HL-60 (cell line): ENCODE measurements around the gene HDAC7.
A peak's percentile ranks its signal among the peaks of the same experiment; 100 is the strongest.

Source experiments
- DNase-seq, 2 experiments: peaks; one replicate each; pipeline ENCODE4 v3.0.0-alpha.2; 2010 to 2020; ENCODE audit warnings: low read depth in 1 of 2, low spot score in 1 of 2
- H3K27ac ChIP-seq: fragments of 250-450 bp; sonication (Bioruptor Pico); replicated peaks from 2 replicates; pipeline ENCODE4 v1.5.1; 2020; ENCODE audit warnings: mild to moderate bottlenecking, moderate library complexity
- H3K27me3 ChIP-seq: fragments of 250-450 bp; sonication (Bioruptor Pico); 2 replicates; pipeline ENCODE4 v1.5.1; 2021; ENCODE audit warnings: mild to moderate bottlenecking, moderate library complexity; ENCODE audit not compliant: insufficient read depth, poor library complexity, severe bottlenecking
- H3K4me3 ChIP-seq: replicated peaks from 2 replicates; pipeline ENCODE4 v1.5.1; 2011; ENCODE audit warnings: mild to moderate bottlenecking, control low read depth, low read length; ENCODE audit not compliant: insufficient read depth
- CTCF ChIP-seq: IDR thresholded peaks from one replicate; pipeline ENCODE4 v1.5.1; 2011; ENCODE audit warnings: low read length, control low read depth, inconsistent platforms; ENCODE audit not compliant: insufficient read depth
- GABPA ChIP-seq: IDR thresholded peaks from 2 replicates; pipeline ENCODE4 v1.6.1; 2012; ENCODE audit warnings: low read depth
- POLR2AphosphoS5 ChIP-seq: IDR thresholded peaks from 2 replicates; pipeline ENCODE4 v1.6.1; 2012; ENCODE audit warnings: low read depth
- SPI1 ChIP-seq: IDR thresholded peaks from 2 replicates; pipeline ENCODE4 v1.6.1; 2012; ENCODE audit warnings: low read depth, mild to moderate bottlenecking, borderline replicate concordance
- TF ChIP-seq, protein P1 (sequence below): IDR thresholded peaks from 2 replicates; pipeline ENCODE4 v1.6.1; 2012; ENCODE audit warnings: low read depth; ENCODE audit not compliant: insufficient replicate concordance

HDAC7 gene

DNA sequence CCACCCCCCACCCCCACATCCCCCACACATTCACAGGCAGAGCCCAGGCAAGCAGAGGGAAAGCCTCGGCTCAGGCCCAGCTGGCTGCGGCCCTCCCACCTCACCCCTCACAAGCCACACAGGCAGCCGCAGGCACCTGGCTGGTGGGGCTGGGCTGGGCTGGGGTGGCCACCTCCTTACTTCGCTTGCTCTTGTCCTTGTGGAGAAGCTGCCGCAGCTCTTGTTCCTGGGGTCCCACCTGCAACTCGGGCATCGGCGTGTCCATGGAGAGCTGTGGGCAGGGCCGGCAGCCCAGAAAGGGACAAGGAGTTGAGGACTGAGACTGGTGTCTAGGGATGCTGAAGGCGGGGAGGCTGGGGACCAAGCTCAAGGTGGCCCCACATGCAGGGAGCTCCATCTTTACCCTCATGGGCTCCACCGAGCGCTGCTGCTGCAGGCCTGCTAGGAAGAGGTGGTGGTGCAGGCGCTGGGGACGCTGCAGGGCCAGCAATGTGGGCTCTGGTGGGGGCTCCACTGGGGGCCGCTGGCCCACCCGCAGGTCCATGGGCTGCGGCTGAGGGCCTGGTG, 21.2 kb downstream of the HDAC7 start:
- TF ChIP-seq, protein P1, sequence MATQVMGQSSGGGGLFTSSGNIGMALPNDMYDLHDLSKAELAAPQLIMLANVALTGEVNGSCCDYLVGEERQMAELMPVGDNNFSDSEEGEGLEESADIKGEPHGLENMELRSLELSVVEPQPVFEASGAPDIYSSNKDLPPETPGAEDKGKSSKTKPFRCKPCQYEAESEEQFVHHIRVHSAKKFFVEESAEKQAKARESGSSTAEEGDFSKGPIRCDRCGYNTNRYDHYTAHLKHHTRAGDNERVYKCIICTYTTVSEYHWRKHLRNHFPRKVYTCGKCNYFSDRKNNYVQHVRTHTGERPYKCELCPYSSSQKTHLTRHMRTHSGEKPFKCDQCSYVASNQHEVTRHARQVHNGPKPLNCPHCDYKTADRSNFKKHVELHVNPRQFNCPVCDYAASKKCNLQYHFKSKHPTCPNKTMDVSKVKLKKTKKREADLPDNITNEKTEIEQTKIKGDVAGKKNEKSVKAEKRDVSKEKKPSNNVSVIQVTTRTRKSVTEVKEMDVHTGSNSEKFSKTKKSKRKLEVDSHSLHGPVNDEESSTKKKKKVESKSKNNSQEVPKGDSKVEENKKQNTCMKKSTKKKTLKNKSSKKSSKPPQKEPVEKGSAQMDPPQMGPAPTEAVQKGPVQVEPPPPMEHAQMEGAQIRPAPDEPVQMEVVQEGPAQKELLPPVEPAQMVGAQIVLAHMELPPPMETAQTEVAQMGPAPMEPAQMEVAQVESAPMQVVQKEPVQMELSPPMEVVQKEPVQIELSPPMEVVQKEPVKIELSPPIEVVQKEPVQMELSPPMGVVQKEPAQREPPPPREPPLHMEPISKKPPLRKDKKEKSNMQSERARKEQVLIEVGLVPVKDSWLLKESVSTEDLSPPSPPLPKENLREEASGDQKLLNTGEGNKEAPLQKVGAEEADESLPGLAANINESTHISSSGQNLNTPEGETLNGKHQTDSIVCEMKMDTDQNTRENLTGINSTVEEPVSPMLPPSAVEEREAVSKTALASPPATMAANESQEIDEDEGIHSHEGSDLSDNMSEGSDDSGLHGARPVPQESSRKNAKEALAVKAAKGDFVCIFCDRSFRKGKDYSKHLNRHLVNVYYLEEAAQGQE = no peak
- no peaks in the 10 kb centered on the region for H3K27me3 ChIP-seq
- H3K27ac ChIP-seq = no peak overlapping the region
- no peak overlapping the region for H3K4me3 ChIP-seq
- DNase-seq = no peak

- H3K4me3 ChIP-seq = no peak overlapping the region
- H3K27me3 ChIP-seq = no peaks in the 10 kb centered on the region
- no peak overlapping the region for H3K27ac ChIP-seq
- TF ChIP-seq, protein P1 = no peak
- TF ChIP-seq CTCF = peak; percentile 14
- DNase-seq = peak in 1 of 2 experiments; percentile 54
Observed at GRCh38 chr12:47797441-47797840, 22.3 kb downstream of the HDAC7 start.

DNA sequence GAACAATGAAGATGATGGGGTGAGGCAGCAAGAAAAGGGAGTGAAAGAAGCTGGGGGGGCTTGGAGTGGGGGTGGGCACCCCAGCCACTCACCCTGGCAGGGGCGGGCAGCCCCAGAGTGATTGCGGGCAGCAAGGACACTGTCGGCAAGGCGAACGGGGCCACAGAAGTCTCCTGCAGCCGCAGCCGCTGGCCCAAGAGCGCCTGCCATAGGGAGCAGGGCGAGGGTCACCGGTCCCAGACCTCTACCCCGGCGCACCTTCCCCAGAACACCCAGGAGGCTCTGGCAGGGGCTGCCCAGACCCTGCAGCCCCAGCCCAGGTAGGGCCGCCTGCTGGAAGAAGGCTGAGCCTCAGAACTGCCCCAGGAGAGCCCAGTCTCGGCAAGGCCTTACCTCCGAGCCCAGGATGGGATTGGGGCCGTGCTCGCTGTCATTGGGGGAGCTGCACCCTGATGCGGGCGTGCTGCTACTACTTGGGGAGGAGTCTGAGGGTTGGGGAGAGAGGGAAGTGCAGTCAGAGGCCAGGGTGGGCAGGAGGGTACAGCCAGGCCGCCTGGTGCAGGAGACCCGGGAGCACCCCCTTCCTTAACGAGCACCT, 23.8 kb downstream of the HDAC7 start:
- TF ChIP-seq, protein P1 = no peak
- TF ChIP-seq GABPA (no peak), SPI1 (no peak), CTCF (no peak), POLR2AphosphoS5 (no peak)
- Histone ChIP-seq H3K4me3 (no peak overlapping the region), H3K27me3 (no peaks in the 10 kb centered on the region), H3K27ac (no peak overlapping the region)
- no peak for DNase-seq
